A549 (cell line): ENCODE measurements around the gene HNRNPM. TPM values are rescaled to one million over a fixed set of nuclear protein-coding genes. Genes with fewer than 3 reads are reported as not detected.

Experiments used
- ATAC-seq, 2 experiments: fragments of 200-7000 bp in 1 of 2; fragments of >200 bp in 1 of 2; cut with Nextera tagmentation in 1 of 2; cut with Tn5 transposase in 1 of 2; 3 replicates each; pipeline versions ENCODE4 v1.8.0 to v1.9.1; 2018 to 2020; ENCODE audit warnings: mild to moderate bottlenecking in 1 of 2, moderate library complexity in 1 of 2
- CTCF ChIA-PET: fragments of 300-600 bp; sonication (Branson Sonifier 250); formaldehyde crosslinking; extraction: SDS; loops from one replicate; lab custom pipeline; 2021; ENCODE audit warnings: antibody characterized with exemption, inconsistent platforms; lab: Yijun Ruan, JAX
- POLR2A ChIA-PET: fragments of 350-600 bp; formaldehyde crosslinking; extraction: SDS; loops from one replicate; lab custom pipeline; 2021; ENCODE audit warnings: antibody characterized with exemption, inconsistent platforms; lab: Yijun Ruan, JAX
- DNase-seq, 2 experiments: peaks; one replicate each; pipeline versions ENCODE4 v3.0.0 to v3.0.0-alpha.2; 2011 to 2016; ENCODE audit warnings: low read depth in 1 of 2, low spot score in 1 of 2
- FAIRE-seq: peaks from 2 replicates; lab custom pipeline; 2011; peaks lifted over from hg19 to GRCh38; lab: Jason Lieb, UNC
- H3K27ac ChIP-seq, 2 experiments: fragments of >200 bp; sonication (Bioruptor Twin); formaldehyde crosslinking; 3 replicates each; pipeline ENCODE4 v1.5.1; 2016 to 2017
- H3K4me1 ChIP-seq: fragments of >200 bp; sonication (Bioruptor Twin); formaldehyde crosslinking; 3 replicates; pipeline ENCODE4 v1.6.1; 2016
- H3K4me2 ChIP-seq: fragments of >200 bp; sonication (Bioruptor Twin); formaldehyde crosslinking; 3 replicates; pipeline ENCODE4 v1.6.1; 2016
- H3K4me3 ChIP-seq: fragments of >200 bp; sonication (Bioruptor Twin); formaldehyde crosslinking; 3 replicates; pipeline ENCODE4 v1.5.1; 2016
- H3K9me3 ChIP-seq: fragments of >200 bp; sonication (Bioruptor Twin); formaldehyde crosslinking; 3 replicates; pipeline ENCODE4 v1.6.1; 2016
- CBX2 ChIP-seq: fragments of 200-600 bp; sonication (generic); IDR thresholded peaks from 2 replicates; pipeline ENCODE4 v1.6.1; 2016; ENCODE audit warnings: low read depth, mild to moderate bottlenecking, borderline replicate concordance
- CBX8 ChIP-seq: fragments of 200-600 bp; sonication (generic); IDR thresholded peaks from 2 replicates; pipeline ENCODE4 v1.6.1; 2016
- ELK1 ChIP-seq: fragments of 150-350 bp; IDR thresholded peaks from 2 replicates; pipeline ENCODE4 v1.6.1; 2014; ENCODE audit warnings: low read depth, mild to moderate bottlenecking, low read length
- FOSL2 ChIP-seq, 2 experiments: fragments of 450-650 bp in 1 of 2; fragments of >200 bp in 1 of 2; sonication (Bioruptor Twin) in 1 of 2; formaldehyde crosslinking; IDR thresholded peaks; 2 replicates each; pipeline versions ENCODE4 v1.5.0 to v1.6.1; 2016 to 2020; ENCODE audit warnings: mild to moderate bottlenecking in 1 of 2, moderate library complexity in 1 of 2
- FOXS1 ChIP-seq: fragments of 250-450 bp; sonication (Bioruptor Pico); IDR thresholded peaks from 2 replicates; pipeline ENCODE4 v1.5.0; 2020; ENCODE audit warnings: mild to moderate bottlenecking, moderate library complexity
- HDAC2 ChIP-seq: fragments of 200-600 bp; sonication (generic); IDR thresholded peaks from 2 replicates; pipeline ENCODE4 v1.6.1; 2016
- HES2 ChIP-seq: fragments of >200 bp; sonication (Bioruptor Twin); formaldehyde crosslinking; IDR thresholded peaks from 2 replicates; pipeline ENCODE4 v1.6.1; 2016
- HMGXB4 ChIP-seq: fragments of 250-450 bp; sonication (Bioruptor Pico); IDR thresholded peaks from 2 replicates; pipeline ENCODE4 v1.5.0; 2021; ENCODE audit warnings: mild to moderate bottlenecking, moderate library complexity, borderline replicate concordance
- HOXA7 ChIP-seq: fragments of 250-450 bp; sonication (Bioruptor Pico); IDR thresholded peaks from 2 replicates; pipeline ENCODE4 v1.5.0; 2020; ENCODE audit warnings: mild to moderate bottlenecking, moderate library complexity
- HOXB5 ChIP-seq: fragments of 250-450 bp; sonication (Bioruptor Pico); IDR thresholded peaks from 2 replicates; pipeline ENCODE4 v1.5.0; 2020; ENCODE audit warnings: mild to moderate bottlenecking, moderate library complexity
- JUN ChIP-seq, 2 experiments: fragments of >200 bp; sonication (Bioruptor Twin); formaldehyde crosslinking; IDR thresholded peaks; 2 replicates in 1 of 2; 3 replicates in 1 of 2; pipeline ENCODE4 v1.6.1; 2016 to 2017
- MAFK ChIP-seq: fragments of 450-650 bp; IDR thresholded peaks from 2 replicates; pipeline ENCODE4 v1.6.1; 2014; ENCODE audit not compliant: partially characterized antibody
- MAX ChIP-seq: IDR thresholded peaks from 2 replicates; pipeline ENCODE4 v1.6.1; 2012
- NFE2L2 ChIP-seq: fragments of 150-350 bp; conservative IDR thresholded peaks from 2 replicates; pipeline ENCODE4 v1.6.1; 2014; ENCODE audit warnings: low read length
- SMC3 ChIP-seq: fragments of >200 bp; sonication (Bioruptor Twin); formaldehyde crosslinking; IDR thresholded peaks from 3 replicates; pipeline ENCODE4 v1.6.1; 2018; ENCODE audit warnings: inconsistent platforms
- TFCP2L1 ChIP-seq: fragments of 250-450 bp; sonication (Bioruptor Pico); IDR thresholded peaks from 2 replicates; pipeline ENCODE4 v1.5.0; 2021; ENCODE audit warnings: mild to moderate bottlenecking
- ZSCAN20 ChIP-seq: fragments of 250-450 bp; sonication (Bioruptor Pico); IDR thresholded peaks from 2 replicates; pipeline ENCODE4 v1.8.0; 2022; ENCODE audit warnings: mild to moderate bottlenecking, moderate library complexity
- WGBS: methylation state at CpG from one replicate; pipeline ENCODE4 v1.1.6; 2017; ENCODE audit errors: missing lambda C conversion rate; 5-methylcytosine and 5-hydroxymethylcytosine counted together
- polyA plus RNA-seq, 4 experiments: library from polyadenylated mRNA; depleted of rRNA in 3 of 4; stranded (reverse); fragments of >200 nt; fragmentation: RNase III in 1 of 4; extraction: RNeasy Plus Mini Kit Qiagen cat#74134 plus additional on column Dnase treatment in 1 of 4; gene quantifications; 2 replicates in 3 of 4; 3 replicates in 1 of 4; pipeline ENCODE4 v1.2.3, GENCODE V29; 2011 to 2017
- TF ChIP-seq, protein P1 (sequence below): fragments of >200 bp; sonication (Bioruptor Twin); formaldehyde crosslinking; IDR thresholded peaks from 3 replicates; pipeline ENCODE4 v1.5.1; 2016
- TF ChIP-seq, protein P2 (sequence below): fragments of 450-650 bp; IDR thresholded peaks from 2 replicates; pipeline ENCODE4 v1.6.1; 2014; ENCODE audit warnings: antibody characterized with exemption

HNRNPM gene
- polyA plus RNA-seq, 2 of the 4 experiments (the other 2 are of a cell fraction), result 168 to 352 TPM

- DNase-seq (no peak), FAIRE-seq (no peak), ATAC-seq (no peak)
- CTCF ChIA-PET, result interaction anchor here (2.1 kb wide), 1 partner anchor 49 kb away, joined by 6 read pairs; the partner anchor contains the start of gene MARCHF2
- TF ChIP-seq SMC3 (no peak), HOXA7 (CRISPR knock-in tag) (no peak), FOSL2 (IDR thresholded peaks at IDR 0.05) (no peak), FOSL2 (CRISPR knock-in tag; IDR thresholded peaks at IDR 0.05) (no peak)
- TF ChIP-seq, protein P1, sequence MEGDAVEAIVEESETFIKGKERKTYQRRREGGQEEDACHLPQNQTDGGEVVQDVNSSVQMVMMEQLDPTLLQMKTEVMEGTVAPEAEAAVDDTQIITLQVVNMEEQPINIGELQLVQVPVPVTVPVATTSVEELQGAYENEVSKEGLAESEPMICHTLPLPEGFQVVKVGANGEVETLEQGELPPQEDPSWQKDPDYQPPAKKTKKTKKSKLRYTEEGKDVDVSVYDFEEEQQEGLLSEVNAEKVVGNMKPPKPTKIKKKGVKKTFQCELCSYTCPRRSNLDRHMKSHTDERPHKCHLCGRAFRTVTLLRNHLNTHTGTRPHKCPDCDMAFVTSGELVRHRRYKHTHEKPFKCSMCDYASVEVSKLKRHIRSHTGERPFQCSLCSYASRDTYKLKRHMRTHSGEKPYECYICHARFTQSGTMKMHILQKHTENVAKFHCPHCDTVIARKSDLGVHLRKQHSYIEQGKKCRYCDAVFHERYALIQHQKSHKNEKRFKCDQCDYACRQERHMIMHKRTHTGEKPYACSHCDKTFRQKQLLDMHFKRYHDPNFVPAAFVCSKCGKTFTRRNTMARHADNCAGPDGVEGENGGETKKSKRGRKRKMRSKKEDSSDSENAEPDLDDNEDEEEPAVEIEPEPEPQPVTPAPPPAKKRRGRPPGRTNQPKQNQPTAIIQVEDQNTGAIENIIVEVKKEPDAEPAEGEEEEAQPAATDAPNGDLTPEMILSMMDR, result no peak
- H3K9me3 ChIP-seq, result no peaks in the 10 kb centered on the region
- peak overlapping the region in 1 of 2 experiments; percentile 52; a peak in 1 of 6 replicates for H3K27ac ChIP-seq
- H3K4me2 ChIP-seq, result peak overlapping the region; percentile 73; the same call in 2 of the 3 replicates
- H3K4me3 ChIP-seq, result no peak overlapping the region
- peaks cover 51% of the 10 kb centered on the region for H3K4me1 ChIP-seq
- 97% methylated on average over 3 of the region's 4 CpGs for WGBS
- POLR2A ChIA-PET, result no interaction called here
Observed at GRCh38 chr19:8461376-8461775, 16.6 kb downstream of the HNRNPM start.

GRCh38 chr19:8461891-8462290, 17.1 kb downstream of the HNRNPM start:
- DNase-seq (no peak), FAIRE-seq (no peak), ATAC-seq (no peak)
- H3K27ac ChIP-seq, result no peak overlapping the region
- H3K9me3 ChIP-seq, result no peaks in the 10 kb centered on the region
- H3K4me1 ChIP-seq, result peaks cover 47% of the 10 kb centered on the region
- H3K4me3 ChIP-seq, result no peak overlapping the region
- ChIA-PET CTCF (interaction anchor here (1.2 to 2.1 kb wide), 3 partner anchors 42 to 108 kb away, joined by 4 to 6 read pairs (median 6); partner anchors contain the start of gene MARCHF2), POLR2A (no interaction called here)
- H3K4me2 ChIP-seq, result no peak overlapping the region
- WGBS, result 91% methylated on average over 14 of the region's 14 CpGs
- TF ChIP-seq HOXB5, result no peak
- TF ChIP-seq HMGXB4 (CRISPR knock-in tag), result no peak
- TF ChIP-seq, protein P2, sequence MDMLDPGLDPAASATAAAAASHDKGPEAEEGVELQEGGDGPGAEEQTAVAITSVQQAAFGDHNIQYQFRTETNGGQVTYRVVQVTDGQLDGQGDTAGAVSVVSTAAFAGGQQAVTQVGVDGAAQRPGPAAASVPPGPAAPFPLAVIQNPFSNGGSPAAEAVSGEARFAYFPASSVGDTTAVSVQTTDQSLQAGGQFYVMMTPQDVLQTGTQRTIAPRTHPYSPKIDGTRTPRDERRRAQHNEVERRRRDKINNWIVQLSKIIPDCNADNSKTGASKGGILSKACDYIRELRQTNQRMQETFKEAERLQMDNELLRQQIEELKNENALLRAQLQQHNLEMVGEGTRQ, result no peak
- TF ChIP-seq NFE2L2, result no peak
- no peak for TF ChIP-seq HDAC2
- TF ChIP-seq TFCP2L1 (CRISPR knock-in tag), result no peak
- TF ChIP-seq ELK1, result no peak
- TF ChIP-seq FOXS1 (CRISPR knock-in tag), result no peak
- TF ChIP-seq ZSCAN20 (CRISPR knock-in tag), result no peak
- TF ChIP-seq, all 56 proteins: peak for 0

- no peaks in the 10 kb centered on the region for H3K9me3 ChIP-seq
- ATAC-seq, result no peak
- WGBS, result 87% methylated on average over 5 of the region's 5 CpGs
- TF ChIP-seq HES2 (no peak), CBX2 (no peak), MAFK (no peak), MAX (no peak), JUN (IDR thresholded peaks at IDR 0.05) (no peak), HOXA7 (CRISPR knock-in tag) (no peak), CBX8 (no peak)
- TF ChIP-seq, all 56 proteins: peak for 0
- Histone ChIP-seq H3K4me3 (no peak overlapping the region), H3K4me2 (no peak overlapping the region), H3K27ac (no peak overlapping the region), H3K4me1 (peaks cover 40% of the 10 kb centered on the region)
- POLR2A ChIA-PET, result interaction anchor here (1.3 to 1.7 kb wide), 2 partner anchors 18 to 51 kb away, joined by 3 to 4 read pairs; partner anchors contain the start of genes HNRNPM and ZNF414
- CTCF ChIA-PET, result interaction anchor here (0.9 to 2.1 kb wide), 6 partner anchors 11 to 109 kb away, joined by 3 to 6 read pairs (median 4); partner anchors contain the start of gene MARCHF2
- FAIRE-seq (no peak), DNase-seq (no peak)
Observed at GRCh38 chr19:8462571-8462970, 17.8 kb downstream of the HNRNPM start.
